Fibroblast of lung (primary cell): ENCODE measurements around the gene RAPGEF4.

Experiments used
- EZH2 ChIP-seq: IDR thresholded peaks from 2 replicates; pipeline ENCODE4 v1.5.1; 2012; ENCODE audit warnings: low read length, control low read depth, mild to moderate bottlenecking; ENCODE audit errors: missing control alignments
- TF ChIP-seq, protein P1 (sequence below), 2 donors: IDR thresholded peaks in 1 of 2; conservative IDR thresholded peaks in 1 of 2; 1 replicate in 1 of 2; 2 replicates in 1 of 2; pipeline ENCODE4 v1.5.1; 2011 to 2012; ENCODE audit warnings: low read length in 2 of 2, control low read depth in 1 of 2, inconsistent platforms in 1 of 2, low read depth in 1 of 2, mild to moderate bottlenecking in 1 of 2

DNA sequence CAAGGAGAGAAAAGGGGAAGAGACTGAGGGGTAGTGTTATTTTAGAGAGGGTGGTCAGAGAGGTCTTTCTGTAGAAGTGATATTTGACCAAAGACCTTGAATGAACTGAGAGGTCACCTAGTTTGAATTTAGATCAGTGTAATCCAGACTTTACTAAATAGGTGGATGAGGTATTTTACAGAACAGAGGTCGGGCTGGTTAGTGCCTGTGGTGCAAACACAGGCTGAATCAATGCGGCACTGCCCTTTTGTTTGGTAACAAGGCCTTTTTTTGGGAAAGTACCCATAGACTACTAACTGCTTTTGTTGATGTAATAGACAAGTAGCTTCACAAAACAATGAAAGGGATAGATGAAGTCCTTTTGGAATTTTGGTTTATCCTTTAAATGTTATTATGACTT is 15.9 kb downstream of the RAPGEF4 start:
- TF ChIP-seq, protein P1, sequence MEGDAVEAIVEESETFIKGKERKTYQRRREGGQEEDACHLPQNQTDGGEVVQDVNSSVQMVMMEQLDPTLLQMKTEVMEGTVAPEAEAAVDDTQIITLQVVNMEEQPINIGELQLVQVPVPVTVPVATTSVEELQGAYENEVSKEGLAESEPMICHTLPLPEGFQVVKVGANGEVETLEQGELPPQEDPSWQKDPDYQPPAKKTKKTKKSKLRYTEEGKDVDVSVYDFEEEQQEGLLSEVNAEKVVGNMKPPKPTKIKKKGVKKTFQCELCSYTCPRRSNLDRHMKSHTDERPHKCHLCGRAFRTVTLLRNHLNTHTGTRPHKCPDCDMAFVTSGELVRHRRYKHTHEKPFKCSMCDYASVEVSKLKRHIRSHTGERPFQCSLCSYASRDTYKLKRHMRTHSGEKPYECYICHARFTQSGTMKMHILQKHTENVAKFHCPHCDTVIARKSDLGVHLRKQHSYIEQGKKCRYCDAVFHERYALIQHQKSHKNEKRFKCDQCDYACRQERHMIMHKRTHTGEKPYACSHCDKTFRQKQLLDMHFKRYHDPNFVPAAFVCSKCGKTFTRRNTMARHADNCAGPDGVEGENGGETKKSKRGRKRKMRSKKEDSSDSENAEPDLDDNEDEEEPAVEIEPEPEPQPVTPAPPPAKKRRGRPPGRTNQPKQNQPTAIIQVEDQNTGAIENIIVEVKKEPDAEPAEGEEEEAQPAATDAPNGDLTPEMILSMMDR (conservative IDR thresholded peaks at IDR 0.05 in 1 of 2, IDR thresholded peaks at IDR 0.05 in 1 of 2; ENCODE audit: low read depth in 1 of 2, low read length in 2 of 2), result no peak
- no peak for TF ChIP-seq EZH2
